ENCODE data around the gene ELF3.

The ELF3 gene

GRCh38 chr1:201989354-201990128 is 20.8 kb upstream of the ELF3 start:
- no peak overlapping the region for H3K4me3 ChIP-seq (ENCODE audit: low read length)
- TF ChIP-seq ZNF274 (IDR thresholded peaks at IDR 0.05; ENCODE audit: low read depth, low read length): no peak

- no peak for TF ChIP-seq ZNF274 (IDR thresholded peaks at IDR 0.05; ENCODE audit: low read depth, low read length)
- H3K4me3 ChIP-seq (ENCODE audit: low read length): no peak overlapping the region
Measured at GRCh38 chr1:201990427-201990826, 20.0 kb upstream of the ELF3 start.

- no peak overlapping the region for H3K4me3 ChIP-seq (ENCODE audit: low read length)
- TF ChIP-seq ZNF274 (IDR thresholded peaks at IDR 0.05; ENCODE audit: low read depth, low read length): no peak
Measured at GRCh38 chr1:201999625-202000238, 10.7 kb upstream of the ELF3 start.

GRCh38 chr1:202002507-202002906 is 7.9 kb upstream of the ELF3 start:
- no peak for TF ChIP-seq ZNF274 (IDR thresholded peaks at IDR 0.05; ENCODE audit: low read depth, low read length)
- H3K4me3 ChIP-seq (ENCODE audit: low read length): no peak overlapping the region

- H3K4me3 ChIP-seq (ENCODE audit: low read length): no peak overlapping the region
- no peak for TF ChIP-seq ZNF274 (IDR thresholded peaks at IDR 0.05; ENCODE audit: low read depth, low read length)
Measured at GRCh38 chr1:202004711-202005110, 5.7 kb upstream of the ELF3 start.

GRCh38 chr1:202005958-202006357 is 4.4 kb upstream of the ELF3 start:
- no peak for TF ChIP-seq ZNF274 (IDR thresholded peaks at IDR 0.05; ENCODE audit: low read depth, low read length)
- H3K4me3 ChIP-seq (ENCODE audit: low read length): no peak overlapping the region

GRCh38 chr1:202007304-202007703 is 3.1 kb upstream of the ELF3 start:
- H3K4me3 ChIP-seq (ENCODE audit: low read length): no peak overlapping the region
- no peak for TF ChIP-seq ZNF274 (IDR thresholded peaks at IDR 0.05; ENCODE audit: low read depth, low read length)

- TF ChIP-seq ZNF274 (IDR thresholded peaks at IDR 0.05; ENCODE audit: low read depth, low read length): no peak
- no peak overlapping the region for H3K4me3 ChIP-seq (ENCODE audit: low read length)
Measured at GRCh38 chr1:202007805-202008489, 2.4 kb upstream of the ELF3 start.

- TF ChIP-seq ZNF274 (IDR thresholded peaks at IDR 0.05; ENCODE audit: low read depth, low read length): no peak
- H3K4me3 ChIP-seq (ENCODE audit: low read length): no peak overlapping the region
Measured at GRCh38 chr1:202009326-202010179, 834 bp upstream of the ELF3 start.

GRCh38 chr1:202011994-202012393 is 1.6 kb downstream of the ELF3 start:
- TF ChIP-seq ZNF274 (IDR thresholded peaks at IDR 0.05; ENCODE audit: low read depth, low read length): no peak
- H3K4me3 ChIP-seq (ENCODE audit: low read length): no peak overlapping the region

- no peak overlapping the region for H3K4me3 ChIP-seq (ENCODE audit: low read length)
Measured at GRCh38 chr1:202012544-202013478, 2.4 kb downstream of the ELF3 start.

GRCh38 chr1:202013603-202014002 is 3.2 kb downstream of the ELF3 start:
- no peak overlapping the region for H3K4me3 ChIP-seq (ENCODE audit: low read length)
- no peak for TF ChIP-seq ZNF274 (IDR thresholded peaks at IDR 0.05; ENCODE audit: low read depth, low read length)

More at GRCh38 chr1:202012544-202013478, 2.4 kb downstream of the ELF3 start:
- no peak for TF ChIP-seq ZNF274 (IDR thresholded peaks at IDR 0.05; ENCODE audit: low read depth, low read length)

GRCh38 chr1:202014060-202014459 is 3.7 kb downstream of the ELF3 start:
- H3K4me3 ChIP-seq (ENCODE audit: low read length): no peak overlapping the region
- no peak for TF ChIP-seq ZNF274 (IDR thresholded peaks at IDR 0.05; ENCODE audit: low read depth, low read length)

Data from GM08714 (cell line).